ENCODE results near the gene ADARB1. TPM values are rescaled to one million over a fixed set of nuclear protein-coding genes. Genes with fewer than 3 reads are reported as not detected.

Gene ADARB1
- total RNA-seq, 1 donor from 2014 or later = 5.1 TPM

- no peak for TF ChIP-seq CTCF (IDR thresholded peaks at IDR 0.05)
- Histone ChIP-seq H3K9me3 (ENCODE audit: low read depth) (no peaks in the 10 kb centered on the region), H3K36me3 (no peaks in the 10 kb centered on the region), H3K4me3 (no peak overlapping the region), H3K9ac (no peak overlapping the region), H2AFZ (replicated peaks) (no peak overlapping the region), H3K4me2 (no peak overlapping the region), H3F3A (ENCODE audit: low read depth) (no peaks in the 10 kb centered on the region), H3K27ac (no peak overlapping the region), H3K4me1 (no peaks in the 10 kb centered on the region), H4K20me1 (ENCODE audit: low read depth) (no peaks in the 10 kb centered on the region), H3K27me3 (no peaks in the 10 kb centered on the region), H3K79me2 (ENCODE audit: low read depth) (no peaks in the 10 kb centered on the region)
- Mint-ChIP-seq H3K4me3 (no peak overlapping the region), H3K9me3 (no peaks in the 10 kb centered on the region), H3K4me1 (no peaks in the 10 kb centered on the region), H3K36me3 (peaks cover 3% of the 10 kb centered on the region), H3K27ac (no peak overlapping the region), H3K27me3 (ENCODE audit: insufficient read depth, low read depth) (peaks cover 4% of the 10 kb centered on the region)
- no peak for DNase-seq (ENCODE audit: low spot score)
Observed at GRCh38 chr21:45202344-45202743, 128.0 kb downstream of the ADARB1 start.

GRCh38 chr21:45202889-45203288, 128.5 kb downstream of the ADARB1 start:
- H2AFZ ChIP-seq (replicated peaks) = no peak overlapping the region
- H3K27ac Mint-ChIP-seq = no peak overlapping the region
- no peak overlapping the region for H3K4me2 ChIP-seq
- H3F3A ChIP-seq (ENCODE audit: low read depth) = no peaks in the 10 kb centered on the region
- no peaks in the 10 kb centered on the region for H3K36me3 ChIP-seq
- H3K9me3 Mint-ChIP-seq = no peaks in the 10 kb centered on the region
- no peak for TF ChIP-seq CTCF (IDR thresholded peaks at IDR 0.05)
- no peak for TF ChIP-seq EZH2phosphoT487 (IDR thresholded peaks at IDR 0.05)
- TF ChIP-seq EZH2 (IDR thresholded peaks at IDR 0.05) = no peak
- no peaks in the 10 kb centered on the region for H3K79me2 ChIP-seq (ENCODE audit: low read depth)
- no peaks in the 10 kb centered on the region for H4K20me1 ChIP-seq (ENCODE audit: low read depth)
- no peaks in the 10 kb centered on the region for H3K4me1 Mint-ChIP-seq
- H3K9ac ChIP-seq = no peak overlapping the region
- no peak overlapping the region for H3K4me3 ChIP-seq
- no peak overlapping the region for H3K27ac ChIP-seq
- no peaks in the 10 kb centered on the region for H3K4me1 ChIP-seq
- H3K9me3 ChIP-seq (ENCODE audit: low read depth) = no peaks in the 10 kb centered on the region
- no peaks in the 10 kb centered on the region for H3K27me3 ChIP-seq
- H3K36me3 Mint-ChIP-seq = peaks cover 3% of the 10 kb centered on the region
- H3K4me3 Mint-ChIP-seq = no peak overlapping the region
- DNase-seq (ENCODE audit: low spot score) = no peak
- peaks cover 4% of the 10 kb centered on the region for H3K27me3 Mint-ChIP-seq (ENCODE audit: insufficient read depth, low read depth)

- H3K4me3 Mint-ChIP-seq = no peak overlapping the region
- H3K27me3 Mint-ChIP-seq (ENCODE audit: insufficient read depth, low read depth) = peaks cover 4% of the 10 kb centered on the region
- no peaks in the 10 kb centered on the region for H3F3A ChIP-seq (ENCODE audit: low read depth)
- no peak overlapping the region for H3K4me2 ChIP-seq
- no peak overlapping the region for H3K27ac ChIP-seq
- no peaks in the 10 kb centered on the region for H3K4me1 Mint-ChIP-seq
- no peak for TF ChIP-seq EZH2phosphoT487 (IDR thresholded peaks at IDR 0.05)
- TF ChIP-seq CTCF (IDR thresholded peaks at IDR 0.05) = no peak
- no peak for TF ChIP-seq EZH2 (IDR thresholded peaks at IDR 0.05)
- no peaks in the 10 kb centered on the region for H3K27me3 ChIP-seq
- DNase-seq (ENCODE audit: low spot score) = no peak
- no peaks in the 10 kb centered on the region for H3K36me3 ChIP-seq
- no peaks in the 10 kb centered on the region for H4K20me1 ChIP-seq (ENCODE audit: low read depth)
- no peaks in the 10 kb centered on the region for H3K4me1 ChIP-seq
- no peak overlapping the region for H3K4me3 ChIP-seq
- H3K9me3 ChIP-seq (ENCODE audit: low read depth) = no peaks in the 10 kb centered on the region
- H2AFZ ChIP-seq (replicated peaks) = no peak overlapping the region
- H3K27ac Mint-ChIP-seq = no peak overlapping the region
- H3K9ac ChIP-seq = no peak overlapping the region
- peaks cover 3% of the 10 kb centered on the region for H3K36me3 Mint-ChIP-seq
- no peaks in the 10 kb centered on the region for H3K9me3 Mint-ChIP-seq
- H3K79me2 ChIP-seq (ENCODE audit: low read depth) = no peaks in the 10 kb centered on the region
Observed at GRCh38 chr21:45203983-45204382, 129.6 kb downstream of the ADARB1 start.

- Histone ChIP-seq H3K79me2 (ENCODE audit: low read depth) (no peaks in the 10 kb centered on the region), H3K27ac (no peak overlapping the region), H3K9me3 (ENCODE audit: low read depth) (no peaks in the 10 kb centered on the region), H3K36me3 (no peaks in the 10 kb centered on the region), H3K9ac (no peak overlapping the region), H2AFZ (replicated peaks) (no peak overlapping the region), H3F3A (ENCODE audit: low read depth) (no peaks in the 10 kb centered on the region), H4K20me1 (ENCODE audit: low read depth) (no peaks in the 10 kb centered on the region), H3K4me1 (no peaks in the 10 kb centered on the region), H3K4me3 (no peak overlapping the region), H3K27me3 (no peaks in the 10 kb centered on the region), H3K4me2 (no peak overlapping the region)
- DNase-seq (ENCODE audit: low spot score) = no peak
- no peak overlapping the region for H3K4me3 Mint-ChIP-seq
- TF ChIP-seq CTCF (IDR thresholded peaks at IDR 0.05) = no peak
- no peak for TF ChIP-seq EZH2phosphoT487 (IDR thresholded peaks at IDR 0.05)
- TF ChIP-seq EZH2 (IDR thresholded peaks at IDR 0.05) = no peak
- no peaks in the 10 kb centered on the region for H3K9me3 Mint-ChIP-seq
- H3K27me3 Mint-ChIP-seq (ENCODE audit: insufficient read depth, low read depth) = peaks cover 4% of the 10 kb centered on the region
- no peaks in the 10 kb centered on the region for H3K4me1 Mint-ChIP-seq
- peaks cover 3% of the 10 kb centered on the region for H3K36me3 Mint-ChIP-seq
- H3K27ac Mint-ChIP-seq = no peak overlapping the region
Observed at GRCh38 chr21:45204395-45204794, 130.0 kb downstream of the ADARB1 start.
